ENCODE results near the gene SMIM12. TPM values are rescaled to one million over a fixed set of nuclear protein-coding genes. Genes with fewer than 3 reads are reported as not detected.

SMIM12 gene, protein sequence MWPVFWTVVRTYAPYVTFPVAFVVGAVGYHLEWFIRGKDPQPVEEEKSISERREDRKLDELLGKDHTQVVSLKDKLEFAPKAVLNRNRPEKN
- total RNA-seq = 10 to 100 TPM; 30.5 to 45.7 (median 32.2) TPM
- long read RNA-seq, transcript SMIM12-206 (2 exons, 3,454 nt) = major isoform, 16 of 17 reads
- long read RNA-seq, partial matches to known transcripts = 1 of 17 reads
- long read RNA-seq, other reads (novel, unspliced or antisense) = 0 of 17 reads

DNA sequence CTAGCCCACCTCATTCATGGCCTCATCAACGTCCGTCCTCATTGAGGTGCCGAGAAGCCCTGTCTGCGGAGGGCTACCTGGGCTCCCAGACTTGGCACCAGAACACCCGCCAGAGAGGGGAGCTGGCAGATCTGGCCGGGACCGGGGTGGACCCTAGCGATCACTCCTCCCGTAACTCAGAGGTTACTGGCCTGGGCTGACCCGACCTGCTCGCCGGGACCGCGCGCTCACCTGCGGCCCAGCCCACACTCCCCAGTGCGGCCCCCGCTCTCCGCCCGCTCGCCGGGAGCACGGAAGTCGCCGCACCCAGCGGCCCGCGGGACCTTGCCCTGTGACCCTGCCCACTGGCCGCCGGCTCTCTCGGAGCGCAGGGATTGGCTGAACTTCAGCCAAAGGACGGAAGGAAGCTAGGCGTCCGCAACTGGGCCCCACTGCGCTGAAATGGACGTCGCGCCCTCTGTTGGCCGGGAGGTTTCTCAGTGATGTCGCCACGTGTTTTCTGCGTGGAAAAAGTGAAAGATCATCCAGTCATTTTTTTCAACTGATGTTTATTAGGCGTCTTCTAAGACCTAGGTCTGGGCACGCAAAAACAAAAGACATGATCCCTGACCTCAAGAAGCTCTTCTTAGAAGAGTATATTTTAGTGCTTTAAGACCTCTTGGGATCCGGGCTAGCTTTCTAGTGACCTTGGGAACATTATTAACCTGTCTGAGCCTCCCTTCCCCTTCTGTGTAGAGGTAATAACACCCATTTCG is at the start of gene SMIM12:
TSS of gene SMIM12 (minus strand) at position 304 of the 755 bp plus-strand sequence. CDS start 3,772 bp downstream, outside the sequence.
- under 1% methylated on average over 36 of the region's 47 CpGs for whole genome bisulfite sequencing (ENCODE audit: insufficient coverage, low coverage, low lambda C conversion rate, missing lambda C conversion rate)
- Histone ChIP-seq H3K27ac (peak within 1 kb of the TSS; percentile 75 to 97 (median 88)), H3K4me1 (peaks cover 0 to 23% (median 9%) of the 10 kb centered on the region in 4 donors), H3K27me3 (no peaks in the 10 kb centered on the region), H3K9me3 (no peaks in the 10 kb centered on the region), H3K4me3 (peak within 1 kb of the TSS; percentile 95 to 97 (median 96)), H3K36me3 (peaks cover 3 to 16% (median 10%) of the 10 kb centered on the region in 4 donors)
- peak; percentile 95 to 97 (median 97) for DNase-seq
- intact Hi-C loops (cut with DNase I) = no loop called here
- peak; percentile 97 for TF ChIP-seq POLR2A (IDR thresholded peaks at IDR 0.05)
- TF ChIP-seq, protein P1, sequence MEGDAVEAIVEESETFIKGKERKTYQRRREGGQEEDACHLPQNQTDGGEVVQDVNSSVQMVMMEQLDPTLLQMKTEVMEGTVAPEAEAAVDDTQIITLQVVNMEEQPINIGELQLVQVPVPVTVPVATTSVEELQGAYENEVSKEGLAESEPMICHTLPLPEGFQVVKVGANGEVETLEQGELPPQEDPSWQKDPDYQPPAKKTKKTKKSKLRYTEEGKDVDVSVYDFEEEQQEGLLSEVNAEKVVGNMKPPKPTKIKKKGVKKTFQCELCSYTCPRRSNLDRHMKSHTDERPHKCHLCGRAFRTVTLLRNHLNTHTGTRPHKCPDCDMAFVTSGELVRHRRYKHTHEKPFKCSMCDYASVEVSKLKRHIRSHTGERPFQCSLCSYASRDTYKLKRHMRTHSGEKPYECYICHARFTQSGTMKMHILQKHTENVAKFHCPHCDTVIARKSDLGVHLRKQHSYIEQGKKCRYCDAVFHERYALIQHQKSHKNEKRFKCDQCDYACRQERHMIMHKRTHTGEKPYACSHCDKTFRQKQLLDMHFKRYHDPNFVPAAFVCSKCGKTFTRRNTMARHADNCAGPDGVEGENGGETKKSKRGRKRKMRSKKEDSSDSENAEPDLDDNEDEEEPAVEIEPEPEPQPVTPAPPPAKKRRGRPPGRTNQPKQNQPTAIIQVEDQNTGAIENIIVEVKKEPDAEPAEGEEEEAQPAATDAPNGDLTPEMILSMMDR (IDR thresholded peaks at IDR 0.05) = peak; percentile 89 to 93 (median 91)
- peak; percentile 96 to 98 (median 98) for ATAC-seq

DNA sequence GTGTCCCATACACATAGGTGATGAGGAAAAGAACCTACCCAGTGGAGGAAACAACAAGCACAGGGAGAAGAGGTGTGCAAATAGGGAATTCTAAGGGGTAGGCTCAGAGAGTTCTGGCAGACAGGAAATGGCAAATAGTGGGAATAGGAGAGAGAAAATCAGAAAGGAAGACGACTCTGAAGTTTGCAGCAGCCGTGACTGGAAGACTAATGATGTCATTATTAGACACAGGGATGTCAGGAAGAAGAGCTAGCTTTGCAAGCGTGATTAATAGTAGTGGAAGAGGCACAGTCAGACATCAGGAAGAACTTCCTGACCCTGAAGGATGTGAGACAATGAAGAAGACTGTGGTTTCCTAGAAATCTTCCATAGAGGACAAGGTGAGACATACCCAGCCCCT is 48.8 kb upstream of the SMIM12 start:
- H3K9me3 ChIP-seq = no peaks in the 10 kb centered on the region
- H3K27me3 ChIP-seq = no peaks in the 10 kb centered on the region
- no peak for TF ChIP-seq POLR2A (IDR thresholded peaks at IDR 0.05)
- TF ChIP-seq, protein P1 (IDR thresholded peaks at IDR 0.05) = no peak
- ATAC-seq = no peak
- intact Hi-C loops (cut with DNase I) = no loop called here
- H3K4me3 ChIP-seq = no peak overlapping the region
- H3K4me1 ChIP-seq = no peaks in the 10 kb centered on the region
- DNase-seq = no peak
- H3K27ac ChIP-seq = no peak overlapping the region
- no peaks in the 10 kb centered on the region for H3K36me3 ChIP-seq
- WGBS (ENCODE audit: insufficient coverage, low coverage, low lambda C conversion rate, missing lambda C conversion rate) = 38% methylated on average over 3 of the region's 3 CpGs

DNA sequence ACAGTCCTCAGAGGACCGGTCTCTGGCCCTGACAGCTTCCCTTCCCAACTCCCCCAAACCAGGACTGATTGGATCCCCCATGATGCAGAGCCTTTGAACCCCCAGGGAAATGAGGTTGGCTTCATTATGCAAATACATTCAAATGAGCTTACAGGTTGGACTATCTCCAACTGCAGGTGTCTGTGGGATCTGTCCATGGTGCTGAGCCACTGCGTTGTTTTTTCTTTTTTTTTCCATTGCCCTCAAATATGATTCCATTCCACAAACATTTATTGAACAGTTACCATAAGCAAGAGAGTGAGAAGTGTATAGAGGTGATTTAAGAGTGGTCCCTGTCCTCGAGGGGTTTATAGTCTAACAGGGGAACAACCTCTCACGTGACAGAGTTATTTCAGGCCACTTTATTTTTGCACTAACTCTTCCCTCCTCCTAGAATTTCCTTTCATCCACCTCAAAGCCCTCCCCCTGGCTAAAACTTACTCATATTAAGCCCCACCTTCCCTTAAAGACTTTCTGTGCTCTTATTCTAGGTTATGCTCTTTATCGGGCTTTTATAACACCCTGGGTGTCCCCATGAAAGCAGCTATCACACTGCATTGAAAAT is 48.0 kb upstream of the SMIM12 start:
- no peaks in the 10 kb centered on the region for H3K27me3 ChIP-seq
- no peak overlapping the region for H3K27ac ChIP-seq
- no peak overlapping the region for H3K4me3 ChIP-seq
- no peaks in the 10 kb centered on the region for H3K9me3 ChIP-seq
- no peaks in the 10 kb centered on the region for H3K4me1 ChIP-seq
- no peaks in the 10 kb centered on the region for H3K36me3 ChIP-seq
- no peak for ATAC-seq
- 40% methylated on average over 4 of the region's 5 CpGs for WGBS (ENCODE audit: insufficient coverage, low coverage, low lambda C conversion rate, missing lambda C conversion rate)
- intact Hi-C loops (cut with DNase I) = no loop called here
- TF ChIP-seq, protein P1 (IDR thresholded peaks at IDR 0.05) = no peak
- no peak for TF ChIP-seq POLR2A (IDR thresholded peaks at IDR 0.05)
- DNase-seq = no peak

DNA sequence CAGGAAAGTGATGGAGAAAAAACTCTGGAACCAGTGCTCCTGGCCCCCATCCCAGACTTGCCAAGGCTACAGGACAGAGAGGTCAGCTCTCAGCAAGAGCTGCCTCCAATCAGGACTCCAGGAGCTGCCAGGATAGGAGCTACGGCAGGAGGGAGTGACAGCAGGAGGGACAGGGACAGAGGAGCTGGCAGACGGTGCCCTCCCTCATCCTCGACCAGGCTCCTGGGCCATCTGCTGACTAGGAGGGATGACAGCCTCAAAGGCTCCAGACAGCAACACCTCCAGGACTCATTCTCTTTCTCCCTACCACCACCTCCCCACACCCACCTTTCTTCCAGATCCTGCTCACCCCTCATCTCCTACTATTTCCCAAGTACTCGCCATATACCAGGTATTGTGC is 47.2 kb upstream of the SMIM12 start:
- no peak overlapping the region for H3K4me3 ChIP-seq
- no peaks in the 10 kb centered on the region for H3K9me3 ChIP-seq
- TF ChIP-seq, protein P1 (IDR thresholded peaks at IDR 0.05) = no peak
- TF ChIP-seq POLR2A (IDR thresholded peaks at IDR 0.05) = no peak
- H3K36me3 ChIP-seq = no peaks in the 10 kb centered on the region
- no peaks in the 10 kb centered on the region for H3K4me1 ChIP-seq
- intact Hi-C loops (cut with DNase I) = no loop called here
- no peak overlapping the region for H3K27ac ChIP-seq
- no peak for ATAC-seq
- DNase-seq = no peak
- 27% methylated on average over 2 of the region's 4 CpGs for WGBS (ENCODE audit: insufficient coverage, low coverage, low lambda C conversion rate, missing lambda C conversion rate)
- no peaks in the 10 kb centered on the region for H3K27me3 ChIP-seq
